GM12878 (cell line): ENCODE results near the gene SACM1L. TPM values are rescaled to one million over a fixed set of nuclear protein-coding genes. Genes with fewer than 3 reads are reported as not detected.
A peak's percentile ranks its signal among the peaks of the same experiment; 100 is the strongest.

Source experiments
- ATAC-seq: fragments of 200-7000 bp; cut with Tn5 transposase; 3 replicates; pipeline ENCODE4 v1.9.1; 2020; ENCODE audit warnings: mild to moderate bottlenecking, moderate library complexity
- BruUV-seq: library from RNA; stranded (reverse); fragments of 400-500 nt; replicated peaks from 2 replicates; lab custom pipeline; 2021; lab: Mats Ljungman, UMichigan
- CTCF ChIA-PET: fragments of 300-600 bp; sonication (Branson Sonifier 250); formaldehyde crosslinking; extraction: SDS; loops from one replicate; lab custom pipeline; 2021; ENCODE audit warnings: inconsistent platforms; lab: Yijun Ruan, JAX
- POLR2A ChIA-PET: fragments of 350-600 bp; formaldehyde crosslinking; extraction: SDS; loops from one replicate; lab custom pipeline; 2021; ENCODE audit warnings: inconsistent platforms; lab: Charles Lee
- RAD21 ChIA-PET: fragments of 300-600 bp; sonication (Branson Sonifier 250); formaldehyde crosslinking; loops from one replicate; lab custom pipeline; 2023; ENCODE audit warnings: antibody characterized with exemption; ENCODE audit not compliant: unreplicated experiment; lab: Charles Lee
- SMC1A ChIA-PET: fragments of 300-600 bp; sonication (Branson Sonifier 250); formaldehyde crosslinking; loops from one replicate; lab custom pipeline; 2023; ENCODE audit not compliant: unreplicated experiment, uncharacterized antibody; lab: Charles Lee
- DNase-seq: peaks from one replicate; pipeline ENCODE4 v3.0.0-alpha.2; 2011; ENCODE audit warnings: low read depth, low spot score
- FAIRE-seq: peaks from 3 replicates; lab custom pipeline; 2011; peaks lifted over from hg19 to GRCh38; lab: Jason Lieb, UNC
- H2AFZ ChIP-seq: 2 replicates; pipeline ENCODE4 v1.6.0; 2011; ENCODE audit warnings: low read depth, low read length, control low read depth; ENCODE audit not compliant: control insufficient read depth
- H3K27ac ChIP-seq: 2 replicates; pipeline ENCODE4 v1.5.1; 2011; ENCODE audit warnings: control low read depth; ENCODE audit not compliant: control insufficient read depth, insufficient read depth
- H3K27me3 ChIP-seq, 2 experiments: replicated peaks in 1 of 2; 2 replicates each; pipeline versions ENCODE4 v1.6.0 to v1.6.1; 2011; ENCODE audit warnings: low read length in 1 of 2; ENCODE audit not compliant: control insufficient read depth in 2 of 2, insufficient read depth in 2 of 2
- H3K36me3 ChIP-seq, 2 experiments: 2 replicates each; pipeline ENCODE4 v1.5.1; 2011; ENCODE audit warnings: low read length in 1 of 2; ENCODE audit not compliant: control insufficient read depth in 2 of 2, insufficient read depth in 2 of 2
- H3K4me1 ChIP-seq: 2 replicates; pipeline ENCODE4 v1.6.1; 2011; ENCODE audit warnings: mild to moderate bottlenecking, low read length, moderate library complexity, mixed read lengths; ENCODE audit not compliant: control insufficient read depth, insufficient read depth
- H3K4me2 ChIP-seq: 2 replicates; pipeline ENCODE4 v1.6.0; 2011; ENCODE audit warnings: control low read depth; ENCODE audit not compliant: control insufficient read depth, insufficient read depth
- H3K4me3 ChIP-seq: fragments of 200-600 bp; sonication (generic); 2 replicates; pipeline ENCODE4 v1.5.1; 2016
- H3K79me2 ChIP-seq: 2 replicates; pipeline ENCODE4 v1.6.0; 2011; ENCODE audit warnings: low read length; ENCODE audit not compliant: control insufficient read depth, insufficient read depth
- H3K9ac ChIP-seq: 2 replicates; pipeline ENCODE4 v1.8.0; 2011; ENCODE audit warnings: low read length, control low read depth, mixed read lengths; ENCODE audit not compliant: control insufficient read depth, insufficient read depth
- H3K9me3 ChIP-seq: replicated peaks from 3 replicates; pipeline ENCODE4 v1.5.1; 2011; ENCODE audit warnings: mild to moderate bottlenecking, low read length; ENCODE audit not compliant: control insufficient read depth, insufficient read depth
- H4K20me1 ChIP-seq: 2 replicates; pipeline ENCODE4 v1.6.0; 2011; ENCODE audit not compliant: control insufficient read depth, insufficient read depth
- ASH2L ChIP-seq: fragments of 300-600, 200-600 bp; sonication (generic); IDR thresholded peaks from 2 replicates; pipeline ENCODE4 v1.6.1; 2017; ENCODE audit warnings: low read depth, mild to moderate bottlenecking, borderline replicate concordance
- ATF7 ChIP-seq: fragments of 450-650 bp; IDR thresholded peaks from 2 replicates; pipeline ENCODE4 v1.6.1; 2016; ENCODE audit warnings: low read depth, mild to moderate bottlenecking
- BRCA1 ChIP-seq: IDR thresholded peaks from 2 replicates; pipeline ENCODE4 v1.6.1; 2011; ENCODE audit warnings: low read depth, low read length, improper control_type of control experiment
- CHD2 ChIP-seq: IDR thresholded peaks from 2 replicates; pipeline ENCODE4 v1.6.1; 2011; ENCODE audit warnings: low read depth, low read length, improper control_type of control experiment, borderline replicate concordance
- IKZF2 ChIP-seq, 2 experiments: fragments of 450-650 bp; IDR thresholded peaks; 2 replicates each; pipeline ENCODE4 v1.6.1; 2017; ENCODE audit warnings: mild to moderate bottlenecking in 2 of 2, moderate library complexity in 2 of 2
- PML ChIP-seq: IDR thresholded peaks from 2 replicates; pipeline ENCODE4 v1.6.1; 2012; ENCODE audit warnings: low read length, inconsistent platforms
- TAF1 ChIP-seq: IDR thresholded peaks from 2 replicates; pipeline ENCODE4 v1.6.1; 2011; ENCODE audit warnings: mild to moderate bottlenecking, low read depth, low read length, borderline replicate concordance
- WGBS: methylation state at CpG from one replicate; pipeline ENCODE4 v1.1.6; 2016; ENCODE audit warnings: low lambda C conversion rate; ENCODE audit not compliant: insufficient replicate concordance, insufficient coverage; ENCODE audit errors: missing lambda C conversion rate; 5-methylcytosine and 5-hydroxymethylcytosine counted together
- in situ Hi-C: fragments of 300-500 bp; cut with MboI; formaldehyde crosslinking; loops from 9 replicates; pipeline ENCODE4 v1.14.3; 2018; ENCODE audit warnings: mixed read lengths
- intact Hi-C: fragments of 100-400 bp; cut with micrococcal nuclease; formaldehyde crosslinking; loops from one replicate; pipeline ENCODE4 v1.14.2; 2022; ENCODE audit not compliant: unreplicated experiment
- polyA plus RNA-seq, 11 experiments: library from polyadenylated mRNA; depleted of rRNA in 4 of 11; unstranded in 6 of 11; stranded (reverse) in 5 of 11; fragments of >200 nt; fragmentation: Nextera tagmentation in 4 of 11; fragmentation: Illumina TruSeq in 1 of 11; extraction: Ambion mirVana in 4 of 11; extraction: Trizol in 1 of 11; gene quantifications; 1 replicate in 1 of 11; 2 replicates in 10 of 11; pipeline versions ENCODE4 v1.2.1 to v1.2.3, GENCODE V29; 2011 to 2016; ENCODE audit warnings: inconsistent platforms in 2 of 11, missing spikeins in 2 of 11, low read depth in 1 of 11
- total RNA-seq, 4 experiments: library from RNA; depleted of rRNA in 3 of 4; stranded (reverse); fragments of >200 nt in 3 of 4; fragmentation: Illumina TruSeq in 1 of 4; extraction: Trizol in 1 of 4; gene quantifications; 2 replicates each; pipeline versions ENCODE4 v1.2.1 to v1.2.3, GENCODE V29; 2013 to 2021
- TF ChIP-seq, protein P1 (sequence below): fragments of 450-650 bp; formaldehyde crosslinking; IDR thresholded peaks from 2 replicates; pipeline ENCODE4 v1.4.0; 2020; ENCODE audit warnings: mild to moderate bottlenecking, moderate library complexity
- TF ChIP-seq, protein P2 (sequence below): fragments of 450-650 bp; IDR thresholded peaks from 2 replicates; pipeline ENCODE4 v1.6.1; 2017; ENCODE audit warnings: mild to moderate bottlenecking, low read depth, inconsistent platforms; ENCODE audit not compliant: poor library complexity, severe bottlenecking
- TF ChIP-seq, protein P3 (sequence below): fragments of 450-650 bp; IDR thresholded peaks from 2 replicates; pipeline ENCODE4 v1.6.1; 2017; ENCODE audit warnings: mild to moderate bottlenecking, moderate library complexity

SACM1L gene
- total and polyA plus RNA-seq, 10 of the 15 experiments (the other 5 are each of a cell fraction or from before 2014, with no cell fraction given): 16.5 to 48.3 (median 28.9) TPM

- TF ChIP-seq, protein P1, sequence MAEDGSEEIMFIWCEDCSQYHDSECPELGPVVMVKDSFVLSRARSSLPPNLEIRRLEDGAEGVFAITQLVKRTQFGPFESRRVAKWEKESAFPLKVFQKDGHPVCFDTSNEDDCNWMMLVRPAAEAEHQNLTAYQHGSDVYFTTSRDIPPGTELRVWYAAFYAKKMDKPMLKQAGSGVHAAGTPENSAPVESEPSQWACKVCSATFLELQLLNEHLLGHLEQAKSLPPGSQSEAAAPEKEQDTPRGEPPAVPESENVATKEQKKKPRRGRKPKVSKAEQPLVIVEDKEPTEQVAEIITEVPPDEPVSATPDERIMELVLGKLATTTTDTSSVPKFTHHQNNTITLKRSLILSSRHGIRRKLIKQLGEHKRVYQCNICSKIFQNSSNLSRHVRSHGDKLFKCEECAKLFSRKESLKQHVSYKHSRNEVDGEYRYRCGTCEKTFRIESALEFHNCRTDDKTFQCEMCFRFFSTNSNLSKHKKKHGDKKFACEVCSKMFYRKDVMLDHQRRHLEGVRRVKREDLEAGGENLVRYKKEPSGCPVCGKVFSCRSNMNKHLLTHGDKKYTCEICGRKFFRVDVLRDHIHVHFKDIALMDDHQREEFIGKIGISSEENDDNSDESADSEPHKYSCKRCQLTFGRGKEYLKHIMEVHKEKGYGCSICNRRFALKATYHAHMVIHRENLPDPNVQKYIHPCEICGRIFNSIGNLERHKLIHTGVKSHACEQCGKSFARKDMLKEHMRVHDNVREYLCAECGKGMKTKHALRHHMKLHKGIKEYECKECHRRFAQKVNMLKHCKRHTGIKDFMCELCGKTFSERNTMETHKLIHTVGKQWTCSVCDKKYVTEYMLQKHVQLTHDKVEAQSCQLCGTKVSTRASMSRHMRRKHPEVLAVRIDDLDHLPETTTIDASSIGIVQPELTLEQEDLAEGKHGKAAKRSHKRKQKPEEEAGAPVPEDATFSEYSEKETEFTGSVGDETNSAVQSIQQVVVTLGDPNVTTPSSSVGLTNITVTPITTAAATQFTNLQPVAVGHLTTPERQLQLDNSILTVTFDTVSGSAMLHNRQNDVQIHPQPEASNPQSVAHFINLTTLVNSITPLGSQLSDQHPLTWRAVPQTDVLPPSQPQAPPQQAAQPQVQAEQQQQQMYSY: no peak
Measured at GRCh38 chr3:45656575-45657363, 32.4 kb upstream of the SACM1L start (continued).

DNA sequence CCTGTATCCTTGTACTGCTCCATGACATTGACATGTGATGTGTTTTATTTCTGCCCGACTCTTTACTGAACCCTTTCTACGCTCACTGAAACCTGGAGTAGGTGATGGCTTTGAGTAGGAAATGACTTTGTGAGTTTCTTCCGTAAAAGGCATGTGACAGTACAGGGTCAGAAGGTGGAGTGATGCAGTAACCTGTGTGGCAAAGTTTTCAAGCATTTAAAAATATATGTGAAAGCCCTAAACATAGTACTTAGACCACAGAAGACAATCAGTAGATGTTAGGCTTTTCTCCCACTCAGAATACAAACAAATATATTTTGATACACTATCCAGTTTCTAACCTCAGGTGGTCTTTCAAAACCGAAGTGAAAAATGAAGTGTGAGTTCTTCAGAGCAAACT lies 31.3 kb upstream of the SACM1L start:
- Histone ChIP-seq H3K4me1 (peaks cover 33% of the 10 kb centered on the region), H3K9ac (no peak overlapping the region), H3K4me3 (no peak overlapping the region), H2AFZ (no peak overlapping the region), H3K4me2 (peak overlapping the region; percentile 45), H3K36me3 (peaks cover 2 to 3% of the 10 kb centered on the region in 2 experiments; a peak in 3 of 4 replicates), H3K9me3 (no peaks in the 10 kb centered on the region), H4K20me1 (no peaks in the 10 kb centered on the region; the same call in 1 of the 2 replicates), H3K27me3 (no peaks in the 10 kb centered on the region), H3K27ac (peak overlapping the region; percentile 57), H3K79me2 (peaks cover 9% of the 10 kb centered on the region)
- TSS peak; percentile 42 for BruUV-seq
- ChIA-PET SMC1A (interaction anchor here (0.5 to 4.7 kb wide), 8 partner anchors 34 to 616 kb away, joined by 3 to 47 read pairs (median 6); no protein-coding TSS in a partner anchor), RAD21 (interaction anchor here (1.5 to 5.0 kb wide), 4 partner anchors 45 to 145 kb away, joined by 4 to 63 read pairs (median 13); partner anchors contain the start of gene LIMD1), POLR2A (interaction anchor here (0.7 kb wide), 1 partner anchor 13 kb away, joined by 4 read pairs; no protein-coding TSS in a partner anchor), CTCF (interaction anchor here (0.6 to 7.4 kb wide), 18 partner anchors 12 to 617 kb away, joined by 3 to 88 read pairs (median 8); no protein-coding TSS in a partner anchor)
- WGBS: 1% methylated on average over 4 of the region's 4 CpGs
- ATAC-seq (peak; percentile 82), DNase-seq (peak; percentile 75), FAIRE-seq (peak; percentile 78)
- in situ Hi-C loops (loop anchor here (5.0 kb wide), 2 partner anchors 61 to 146 kb away; no protein-coding TSS in a partner anchor), intact Hi-C loops (loop anchor here (2.0 to 5.0 kb wide), 3 partner anchors 46 to 621 kb away; no protein-coding TSS in a partner anchor)
- TF ChIP-seq PML (no peak), BRCA1 (no peak), ATF7 (peak; percentile 81), CHD2 (peak; percentile 22; the same call in 1 of the 2 replicates), IKZF2 (IDR thresholded peaks at IDR 0.05) (peak; percentile 78 to 87), ASH2L (no peak), TAF1 (no peak)
- TF ChIP-seq, protein P2, sequence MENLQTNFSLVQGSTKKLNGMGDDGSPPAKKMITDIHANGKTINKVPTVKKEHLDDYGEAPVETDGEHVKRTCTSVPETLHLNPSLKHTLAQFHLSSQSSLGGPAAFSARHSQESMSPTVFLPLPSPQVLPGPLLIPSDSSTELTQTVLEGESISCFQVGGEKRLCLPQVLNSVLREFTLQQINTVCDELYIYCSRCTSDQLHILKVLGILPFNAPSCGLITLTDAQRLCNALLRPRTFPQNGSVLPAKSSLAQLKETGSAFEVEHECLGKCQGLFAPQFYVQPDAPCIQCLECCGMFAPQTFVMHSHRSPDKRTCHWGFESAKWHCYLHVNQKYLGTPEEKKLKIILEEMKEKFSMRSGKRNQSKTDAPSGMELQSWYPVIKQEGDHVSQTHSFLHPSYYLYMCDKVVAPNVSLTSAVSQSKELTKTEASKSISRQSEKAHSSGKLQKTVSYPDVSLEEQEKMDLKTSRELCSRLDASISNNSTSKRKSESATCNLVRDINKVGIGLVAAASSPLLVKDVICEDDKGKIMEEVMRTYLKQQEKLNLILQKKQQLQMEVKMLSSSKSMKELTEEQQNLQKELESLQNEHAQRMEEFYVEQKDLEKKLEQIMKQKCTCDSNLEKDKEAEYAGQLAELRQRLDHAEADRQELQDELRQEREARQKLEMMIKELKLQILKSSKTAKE: peak; percentile 92
- TF ChIP-seq, protein P3, sequence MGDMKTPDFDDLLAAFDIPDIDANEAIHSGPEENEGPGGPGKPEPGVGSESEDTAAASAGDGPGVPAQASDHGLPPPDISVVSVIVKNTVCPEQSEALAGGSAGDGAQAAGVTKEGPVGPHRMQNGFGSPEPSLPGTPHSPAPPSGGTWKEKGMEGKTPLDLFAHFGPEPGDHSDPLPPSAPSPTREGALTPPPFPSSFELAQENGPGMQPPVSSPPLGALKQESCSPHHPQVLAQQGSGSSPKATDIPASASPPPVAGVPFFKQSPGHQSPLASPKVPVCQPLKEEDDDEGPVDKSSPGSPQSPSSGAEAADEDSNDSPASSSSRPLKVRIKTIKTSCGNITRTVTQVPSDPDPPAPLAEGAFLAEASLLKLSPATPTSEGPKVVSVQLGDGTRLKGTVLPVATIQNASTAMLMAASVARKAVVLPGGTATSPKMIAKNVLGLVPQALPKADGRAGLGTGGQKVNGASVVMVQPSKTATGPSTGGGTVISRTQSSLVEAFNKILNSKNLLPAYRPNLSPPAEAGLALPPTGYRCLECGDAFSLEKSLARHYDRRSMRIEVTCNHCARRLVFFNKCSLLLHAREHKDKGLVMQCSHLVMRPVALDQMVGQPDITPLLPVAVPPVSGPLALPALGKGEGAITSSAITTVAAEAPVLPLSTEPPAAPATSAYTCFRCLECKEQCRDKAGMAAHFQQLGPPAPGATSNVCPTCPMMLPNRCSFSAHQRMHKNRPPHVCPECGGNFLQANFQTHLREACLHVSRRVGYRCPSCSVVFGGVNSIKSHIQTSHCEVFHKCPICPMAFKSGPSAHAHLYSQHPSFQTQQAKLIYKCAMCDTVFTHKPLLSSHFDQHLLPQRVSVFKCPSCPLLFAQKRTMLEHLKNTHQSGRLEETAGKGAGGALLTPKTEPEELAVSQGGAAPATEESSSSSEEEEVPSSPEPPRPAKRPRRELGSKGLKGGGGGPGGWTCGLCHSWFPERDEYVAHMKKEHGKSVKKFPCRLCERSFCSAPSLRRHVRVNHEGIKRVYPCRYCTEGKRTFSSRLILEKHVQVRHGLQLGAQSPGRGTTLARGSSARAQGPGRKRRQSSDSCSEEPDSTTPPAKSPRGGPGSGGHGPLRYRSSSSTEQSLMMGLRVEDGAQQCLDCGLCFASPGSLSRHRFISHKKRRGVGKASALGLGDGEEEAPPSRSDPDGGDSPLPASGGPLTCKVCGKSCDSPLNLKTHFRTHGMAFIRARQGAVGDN: peak; percentile 72; the same call in 1 of the 2 replicates
